Heart left ventricle (tissue), 16 donors: ENCODE results near the gene CLEC16A. TPM values are rescaled to one million over a fixed set of nuclear protein-coding genes. Genes with fewer than 3 reads are reported as not detected.
A peak's percentile ranks its signal among the peaks of the same experiment; 100 is the strongest.

ENCODE experiments used
- ATAC-seq, 4 donors: fragments of 200-7000 bp; cut with Tn5 transposase; one replicate each; pipeline ENCODE4 v1.9.1; 2020 to 2022; ENCODE audit warnings: moderate library complexity in 4 of 4, mild to moderate bottlenecking in 3 of 4, moderate number of reproducible peaks in 1 of 4
- DNase-seq, 5 donors: peaks; one replicate each; pipeline ENCODE4 v3.0.0-alpha.2; 2020
- H3K27ac ChIP-seq, 12 donors: fragments of 200-600 bp; sonication (generic) in 4 of 12; one replicate each; pipeline versions ENCODE4 v1.5.0 to v1.8.0; 2016 to 2022; ENCODE audit warnings: mild to moderate bottlenecking in 2 of 12
- H3K27me3 ChIP-seq, 9 donors: fragments of 200-600 bp; sonication (generic) in 2 of 9; one replicate each; pipeline versions ENCODE4 v1.5.1 to v1.8.0; 2016 to 2022; ENCODE audit warnings: mild to moderate bottlenecking in 3 of 9
- H3K36me3 ChIP-seq, 9 donors: fragments of 200-600 bp; sonication (generic) in 2 of 9; one replicate each; pipeline versions ENCODE4 v1.5.0 to v1.8.0; 2018 to 2022; ENCODE audit warnings: mild to moderate bottlenecking in 2 of 9
- H3K4me1 ChIP-seq, 12 donors: fragments of 200-600 bp; sonication (generic) in 4 of 12; one replicate each; pipeline versions ENCODE4 v1.5.0 to v1.8.0; 2016 to 2022; ENCODE audit warnings: mild to moderate bottlenecking in 3 of 12
- H3K4me3 ChIP-seq, 12 donors: fragments of 200-600 bp; sonication (generic) in 4 of 12; one replicate each; pipeline versions ENCODE4 v1.5.0 to v1.8.0; 2017 to 2022; ENCODE audit warnings: mild to moderate bottlenecking in 9 of 12, moderate library complexity in 4 of 12
- H3K9me3 ChIP-seq, 12 donors: fragments of 200-600 bp; sonication (generic) in 4 of 12; one replicate each; pipeline versions ENCODE4 v1.5.0 to v1.8.0; 2016 to 2022; ENCODE audit warnings: mild to moderate bottlenecking in 1 of 12
- POLR2A ChIP-seq, 2 donors: fragments of 450-650 bp; IDR thresholded peaks; one replicate each; pipeline ENCODE4 v1.6.1; 2017; ENCODE audit warnings: antibody characterized with exemption in 2 of 2, mild to moderate bottlenecking in 2 of 2, moderate library complexity in 2 of 2
- WGBS, 4 donors: extraction: QIAGEN DNeasy Blood & Tissue Kit in 2 of 4; methylation state at CpG; one replicate each; pipeline versions ENCODE4 v1.1.5 to v1.1.7; 2013 to 2018; 5-methylcytosine and 5-hydroxymethylcytosine counted together
- intact Hi-C, 10 donors: fragments of 100-400 bp; cut with DNase I; formaldehyde crosslinking; loops; one replicate each; pipeline versions ENCODE4 v1.11.1 to v1.14.2; 2022
- polyA plus RNA-seq, 2 donors: library from polyadenylated mRNA; stranded (reverse); fragments of 200-250 nt; gene quantifications; one replicate each; pipeline ENCODE4 v1.2.3, GENCODE V29; 2013
- total RNA-seq, 9 donors: library from RNA; depleted of rRNA in 2 of 9; stranded (reverse); fragments of >200 nt in 2 of 9; fragmentation: NEBNext Ultra II Directional in 3 of 9; extraction: Animal tissue kit (Norgen Biotek cat#: 25700) in 3 of 9; gene quantifications; one replicate each; pipeline versions ENCODE4 v1.1.0 to v1.2.4, GENCODE V29; 2016 to 2023
- TF ChIP-seq, protein P1 (sequence below), 12 donors: fragments of 200-600 bp; sonication (generic) in 4 of 12; IDR thresholded peaks; one replicate each; pipeline versions ENCODE4 v1.5.0 to v1.8.0; 2018 to 2022; ENCODE audit warnings: antibody characterized with exemption in 12 of 12, mild to moderate bottlenecking in 5 of 12
- donor health status: ischemic (EF 13 %, LVEDD 7.1; RV severe dilation, severe dysfunction).
- donor health status: healthy with polysubstance abuse.
- donor health status: DM: no; HTN: yes; CAD: no.
- donor health status: DM: no; HTN: no; CAD: no.
- donor health status: ischemic (EF 25% LVEDD 6.9; RV normal size, moderate dysfunction).
- donor health status: ischemic (EF 25% LVEDD 5.7; RV mildly dilated, moderate dysfunction).
- donor health status: healthy.
- donor health status: DM: yes; HTN: yes; CAD: no.
- donor health status: ischemic (EF 35%, LVEDD 5.7; RV mildly dilated, moderate dysfunction).
- donor health status: nonischemic (EF 11% LVEDD 7.7; RV severe dilation, severe dysfunction).
- donor health status: DM: yes; HTN: yes; CAD: no.
- donor health status: PGD.
- donor health status: ischemic (EF 29% LVEDD 5.4; RV normal size, mild dysfunction).
- donor health status: nonischemic (EF 23%, LVEDD 6.1; RV moderate dilation, normal function).

The CLEC16A gene
- total and polyA plus RNA-seq, 11 donors = 13.8 to 41.1 (median 23.7) TPM

DNA sequence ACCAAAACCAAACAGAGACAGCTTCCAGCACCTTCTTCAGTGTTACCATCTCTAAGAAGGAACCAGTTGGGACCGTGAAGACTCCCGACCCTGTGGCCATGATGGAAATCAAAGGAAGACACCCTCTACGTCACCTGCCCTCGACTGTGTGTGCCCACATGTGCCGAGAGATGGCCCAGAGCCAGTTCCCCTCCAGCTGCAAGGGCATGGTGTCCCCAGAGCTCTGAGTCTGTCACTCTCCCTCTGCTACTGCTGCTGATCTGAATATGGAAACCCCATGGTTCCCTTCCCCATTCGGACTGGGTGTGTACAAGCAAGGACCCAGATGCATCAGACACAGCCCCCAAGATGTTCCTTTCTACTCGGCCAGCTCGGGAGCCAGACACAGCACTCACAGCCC is 235.2 kb downstream of the CLEC16A start:
- H3K36me3 ChIP-seq = peaks cover 0 to 31% (median 15%) of the 10 kb centered on the region in 9 donors
- DNase-seq = no peak
- no peak overlapping the region for H3K4me3 ChIP-seq
- H3K27me3 ChIP-seq = no peaks in the 10 kb centered on the region
- WGBS, 4 donors = 75 to 78% (median 76%) methylated on average over 8 of the region's 8 CpGs
- TF ChIP-seq, protein P1, sequence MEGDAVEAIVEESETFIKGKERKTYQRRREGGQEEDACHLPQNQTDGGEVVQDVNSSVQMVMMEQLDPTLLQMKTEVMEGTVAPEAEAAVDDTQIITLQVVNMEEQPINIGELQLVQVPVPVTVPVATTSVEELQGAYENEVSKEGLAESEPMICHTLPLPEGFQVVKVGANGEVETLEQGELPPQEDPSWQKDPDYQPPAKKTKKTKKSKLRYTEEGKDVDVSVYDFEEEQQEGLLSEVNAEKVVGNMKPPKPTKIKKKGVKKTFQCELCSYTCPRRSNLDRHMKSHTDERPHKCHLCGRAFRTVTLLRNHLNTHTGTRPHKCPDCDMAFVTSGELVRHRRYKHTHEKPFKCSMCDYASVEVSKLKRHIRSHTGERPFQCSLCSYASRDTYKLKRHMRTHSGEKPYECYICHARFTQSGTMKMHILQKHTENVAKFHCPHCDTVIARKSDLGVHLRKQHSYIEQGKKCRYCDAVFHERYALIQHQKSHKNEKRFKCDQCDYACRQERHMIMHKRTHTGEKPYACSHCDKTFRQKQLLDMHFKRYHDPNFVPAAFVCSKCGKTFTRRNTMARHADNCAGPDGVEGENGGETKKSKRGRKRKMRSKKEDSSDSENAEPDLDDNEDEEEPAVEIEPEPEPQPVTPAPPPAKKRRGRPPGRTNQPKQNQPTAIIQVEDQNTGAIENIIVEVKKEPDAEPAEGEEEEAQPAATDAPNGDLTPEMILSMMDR (IDR thresholded peaks at IDR 0.05) = no peak
- TF ChIP-seq POLR2A (IDR thresholded peaks at IDR 0.05) = no peak
- intact Hi-C loops = loop anchor here in 1 of 10 donors (10.0 kb wide), 1 partner anchor 45 kb away; no protein-coding TSS in a partner anchor
- no peaks in the 10 kb centered on the region for H3K9me3 ChIP-seq
- peaks cover 0 to 39% (median 0%) of the 10 kb centered on the region in 12 donors for H3K4me1 ChIP-seq
- peak overlapping the region in 1 of 12 donors; percentile 37 for H3K27ac ChIP-seq
- peak in 1 of 4 donors; percentile 53 for ATAC-seq

DNA sequence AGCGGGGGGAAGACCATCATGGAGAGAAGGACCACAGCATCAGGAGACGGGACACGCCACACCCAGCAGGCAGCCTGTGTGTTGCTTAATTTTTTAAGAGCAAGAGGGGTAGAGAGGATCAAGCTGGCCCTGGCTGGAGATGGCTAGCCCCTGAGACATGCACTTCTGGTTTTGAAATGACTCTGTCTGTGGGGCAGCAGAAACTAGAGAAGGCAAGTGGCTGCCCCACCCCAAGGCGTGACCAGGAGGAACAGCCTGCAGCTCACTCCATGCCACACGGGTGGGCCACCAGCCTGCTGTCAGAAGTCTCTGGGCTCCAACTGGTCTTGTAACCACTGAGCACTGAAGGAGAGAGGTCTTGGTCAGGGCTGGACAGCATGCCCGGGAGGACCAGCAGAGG is 236.1 kb downstream of the CLEC16A start:
- WGBS, 4 donors = 83 to 94% (median 92%) methylated on average over 4 to 6 of the region's 6 CpGs
- intact Hi-C loops = no loop called here
- H3K4me3 ChIP-seq = no peak overlapping the region
- H3K9me3 ChIP-seq = no peaks in the 10 kb centered on the region
- peaks cover 0 to 39% (median 0%) of the 10 kb centered on the region in 12 donors for H3K4me1 ChIP-seq
- H3K27ac ChIP-seq = peak overlapping the region in 1 of 12 donors; percentile 70
- H3K27me3 ChIP-seq = no peaks in the 10 kb centered on the region
- H3K36me3 ChIP-seq = peaks cover 0 to 31% (median 15%) of the 10 kb centered on the region in 9 donors
- ATAC-seq (peak in 1 of 4 donors; percentile 11), DNase-seq (no peak)
- TF ChIP-seq, protein P1 (IDR thresholded peaks at IDR 0.05) = no peak
- no peak for TF ChIP-seq POLR2A (IDR thresholded peaks at IDR 0.05)

DNA sequence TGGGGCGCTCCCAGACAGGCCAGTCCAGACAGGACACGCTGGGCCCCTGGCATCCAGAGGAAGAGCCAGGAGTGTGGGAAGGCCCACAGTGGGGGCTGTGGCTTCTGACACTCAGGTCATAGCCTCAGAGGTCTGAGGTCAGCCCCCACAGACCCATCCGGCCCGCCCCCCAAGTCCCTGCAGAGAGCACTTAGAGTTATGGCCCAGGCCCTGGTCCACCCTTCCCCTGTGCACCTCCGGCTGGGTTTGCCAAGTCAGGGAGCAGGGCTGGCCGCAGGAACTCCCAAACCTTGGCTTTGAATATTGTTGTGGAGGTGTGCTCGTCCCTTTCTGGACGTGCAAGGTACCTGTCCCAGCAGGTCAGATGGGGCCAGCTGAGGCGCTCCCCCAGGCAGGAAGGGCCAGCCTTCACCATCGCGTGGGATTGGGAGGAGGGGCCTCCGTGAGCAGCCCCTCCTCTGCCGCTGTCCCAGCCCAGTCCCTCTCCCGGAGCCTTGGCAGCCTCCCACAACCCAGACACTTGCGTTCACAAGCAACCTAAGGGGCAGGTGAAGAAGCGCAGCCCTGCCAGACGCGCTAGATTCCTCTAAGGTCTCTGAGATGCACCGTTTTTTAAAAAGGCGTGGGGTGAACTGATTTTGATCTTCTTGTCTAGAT is 237.0 kb downstream of the CLEC16A start:
- Histone ChIP-seq H3K4me1 (peaks cover 0 to 39% (median 0%) of the 10 kb centered on the region in 12 donors), H3K4me3 (no peak overlapping the region), H3K27ac (peak overlapping the region in 1 of 12 donors; percentile 70), H3K27me3 (no peaks in the 10 kb centered on the region), H3K36me3 (peaks cover 0 to 31% (median 15%) of the 10 kb centered on the region in 9 donors), H3K9me3 (no peaks in the 10 kb centered on the region)
- WGBS, 4 donors = 91 to 94% (median 92%) methylated on average over 15 to 20 of the region's 20 CpGs
- intact Hi-C loops = no loop called here
- DNase-seq (no peak), ATAC-seq (no peak)
- TF ChIP-seq, protein P1 (IDR thresholded peaks at IDR 0.05) = no peak
- TF ChIP-seq POLR2A (IDR thresholded peaks at IDR 0.05) = no peak

DNA sequence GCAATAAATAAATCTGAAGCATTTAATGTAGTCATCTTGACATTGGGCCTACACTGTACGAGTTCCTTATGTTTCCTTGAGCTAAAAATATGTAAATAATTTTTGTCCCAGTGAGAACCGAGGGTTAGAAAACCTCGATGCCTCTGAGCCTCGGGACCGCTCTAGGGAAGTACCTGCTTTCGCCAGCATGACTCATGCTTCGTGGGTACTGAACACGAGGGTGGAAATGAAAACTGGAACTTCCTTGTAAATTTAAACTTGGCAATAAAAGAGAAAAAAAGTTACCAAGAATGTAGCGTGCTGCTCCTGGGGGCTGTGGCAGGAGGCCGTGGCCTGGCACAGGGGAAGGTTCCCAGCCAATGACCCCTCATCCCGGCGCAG is 237.5 kb downstream of the CLEC16A start:
- intact Hi-C loops = no loop called here
- no peak overlapping the region for H3K4me3 ChIP-seq
- ATAC-seq (peak in 2 of 4 donors; percentile 9 to 20), DNase-seq (no peak)
- H3K9me3 ChIP-seq = no peaks in the 10 kb centered on the region
- no peak for TF ChIP-seq POLR2A (IDR thresholded peaks at IDR 0.05)
- TF ChIP-seq, protein P1 (IDR thresholded peaks at IDR 0.05) = no peak
- H3K36me3 ChIP-seq = peaks cover 0 to 31% (median 15%) of the 10 kb centered on the region in 9 donors
- peak overlapping the region in 1 of 12 donors; percentile 70 for H3K27ac ChIP-seq
- WGBS, 4 donors = 79 to 86% (median 81%) methylated on average over 12 of the region's 12 CpGs
- H3K4me1 ChIP-seq = peaks cover 0 to 39% (median 0%) of the 10 kb centered on the region in 12 donors
- H3K27me3 ChIP-seq = no peaks in the 10 kb centered on the region
